Suppressor macrophage (primary cell): ENCODE results near the gene SDR39U1.

Source experiments
- DNase-seq, 4 experiments: peaks; one replicate each; pipeline ENCODE4 v3.0.0-alpha.2; 2020 to 2022

The SDR39U1 gene

GRCh38 chr14:24441904-24442239 lies 704 bp downstream of the SDR39U1 start:
- DNase-seq, result no peak

GRCh38 chr14:24441485-24441884 lies 1.1 kb downstream of the SDR39U1 start:
- no peak for DNase-seq

- no peak for DNase-seq
Observed at GRCh38 chr14:24440606-24441399, 1.8 kb downstream of the SDR39U1 start.

GRCh38 chr14:24439830-24440605 lies 2.6 kb downstream of the SDR39U1 start:
- DNase-seq, result no peak

- no peak for DNase-seq
Observed at GRCh38 chr14:24439257-24439656, 3.3 kb downstream of the SDR39U1 start.

GRCh38 chr14:24438223-24439097 lies 4.1 kb downstream of the SDR39U1 start:
- DNase-seq, result peak; percentile 34 to 76 (median 62)

GRCh38 chr14:24437736-24438067 lies 4.9 kb downstream of the SDR39U1 start:
- no peak for DNase-seq

GRCh38 chr14:24437020-24437735 lies 5.4 kb downstream of the SDR39U1 start:
- no peak for DNase-seq

GRCh38 chr14:24436355-24437019 lies 6.1 kb downstream of the SDR39U1 start:
- DNase-seq, result peak; percentile 69 to 83 (median 78)

GRCh38 chr14:24435998-24436354 lies 6.6 kb downstream of the SDR39U1 start:
- DNase-seq, result no peak

- DNase-seq, result no peak
Observed at GRCh38 chr14:24435192-24435810, 7.3 kb downstream of the SDR39U1 start.

GRCh38 chr14:24434676-24435075 lies 7.9 kb downstream of the SDR39U1 start:
- DNase-seq, result no peak

GRCh38 chr14:24434036-24434435 lies 8.5 kb downstream of the SDR39U1 start:
- no peak for DNase-seq

GRCh38 chr14:24432259-24433131 lies 10.1 kb downstream of the SDR39U1 start:
- no peak for DNase-seq

GRCh38 chr14:24431569-24432258 lies 10.9 kb downstream of the SDR39U1 start:
- DNase-seq, result peak; percentile 94 to 97 (median 96)

- peak; percentile 39 to 66 (median 61) for DNase-seq
Observed at GRCh38 chr14:24430682-24431568, 11.7 kb downstream of the SDR39U1 start.

GRCh38 chr14:24430143-24430681 lies 12.4 kb downstream of the SDR39U1 start:
- DNase-seq, result peak; percentile 71 to 90 (median 88)

GRCh38 chr14:24429395-24430142 lies 13.0 kb downstream of the SDR39U1 start, which contains the start of the genes CBLN3 and KHNYN:
CBLN3 (minus strand) TSS chr14:24429668; CDS start chr14:24429054, 614 bp downstream.
KHNYN (plus strand) TSS chr14:24429954; CDS start chr14:24430731, 777 bp downstream.
- DNase-seq, result peak; percentile 89 to 97 (median 94)
